Stimulated activated memory B cell treated with anti-CD40 and anti-IgM and Interleukin-4, amounts not matched to agents 10 μg/mL and 1 μg/mL and 100 μg/mL, for 72 hours (primary cell): ENCODE measurements around the gene TNFSF15.

Experiments used
- ATAC-seq: fragments of 150-1000 bp; cut with Tn5 transposase; 2 replicates; pipeline ENCODE4 v1.10.0; 2021
- H3K27ac Mint-ChIP-seq: one replicate; pipeline ENCODE4 v1.8.0; 2022; ENCODE audit warnings: mild to moderate bottlenecking, mixed read lengths
- H3K27me3 Mint-ChIP-seq: one replicate; pipeline ENCODE4 v1.8.0; 2022; ENCODE audit warnings: mixed read lengths
- H3K36me3 Mint-ChIP-seq: one replicate; pipeline ENCODE4 v1.8.0; 2022; ENCODE audit warnings: mixed read lengths
- H3K4me1 Mint-ChIP-seq: one replicate; pipeline ENCODE4 v1.8.0; 2022; ENCODE audit warnings: mixed read lengths
- H3K4me3 Mint-ChIP-seq: one replicate; pipeline ENCODE4 v1.8.0; 2022; ENCODE audit warnings: mild to moderate bottlenecking, moderate library complexity, mixed read lengths
- H3K9me3 Mint-ChIP-seq: one replicate; pipeline ENCODE4 v1.8.0; 2022; ENCODE audit warnings: mixed read lengths

TNFSF15 gene

GRCh38 chr9:114805670-114806525 is at the start of gene TNFSF15:
TSS of gene TNFSF15 (minus strand) at chr9:114806039. CDS start at chr9:114806012, 27 bp downstream.
- Mint-ChIP-seq H3K4me3 (peak within 1 kb of the TSS; percentile 55), H3K4me1 (peaks cover 47% of the 10 kb centered on the region), H3K36me3 (no peaks in the 10 kb centered on the region), H3K9me3 (no peaks in the 10 kb centered on the region), H3K27ac (peak within 1 kb of the TSS; percentile 33), H3K27me3 (no peaks in the 10 kb centered on the region)
- peak; percentile 90 for ATAC-seq

GRCh38 chr9:114855488-114855887 is 49.6 kb upstream of the TNFSF15 start:
- H3K36me3 Mint-ChIP-seq = no peaks in the 10 kb centered on the region
- no peaks in the 10 kb centered on the region for H3K27me3 Mint-ChIP-seq
- H3K9me3 Mint-ChIP-seq = no peaks in the 10 kb centered on the region
- no peak overlapping the region for H3K27ac Mint-ChIP-seq
- no peak overlapping the region for H3K4me3 Mint-ChIP-seq
- H3K4me1 Mint-ChIP-seq = no peaks in the 10 kb centered on the region
- no peak for ATAC-seq

GRCh38 chr9:114854736-114855355 is 49.0 kb upstream of the TNFSF15 start:
- no peak overlapping the region for H3K4me3 Mint-ChIP-seq
- H3K36me3 Mint-ChIP-seq = no peaks in the 10 kb centered on the region
- H3K4me1 Mint-ChIP-seq = no peaks in the 10 kb centered on the region
- H3K27ac Mint-ChIP-seq = no peak overlapping the region
- no peak for ATAC-seq
- no peaks in the 10 kb centered on the region for H3K27me3 Mint-ChIP-seq
- no peaks in the 10 kb centered on the region for H3K9me3 Mint-ChIP-seq

GRCh38 chr9:114853071-114853855 is 47.4 kb upstream of the TNFSF15 start:
- Mint-ChIP-seq H3K9me3 (no peaks in the 10 kb centered on the region), H3K4me3 (no peak overlapping the region), H3K36me3 (no peaks in the 10 kb centered on the region), H3K27ac (no peak overlapping the region), H3K27me3 (no peaks in the 10 kb centered on the region), H3K4me1 (no peaks in the 10 kb centered on the region)
- no peak for ATAC-seq

GRCh38 chr9:114852050-114852594 is 46.3 kb upstream of the TNFSF15 start:
- no peaks in the 10 kb centered on the region for H3K36me3 Mint-ChIP-seq
- no peak overlapping the region for H3K27ac Mint-ChIP-seq
- no peak for ATAC-seq
- no peak overlapping the region for H3K4me3 Mint-ChIP-seq
- H3K9me3 Mint-ChIP-seq = no peaks in the 10 kb centered on the region
- no peaks in the 10 kb centered on the region for H3K4me1 Mint-ChIP-seq
- H3K27me3 Mint-ChIP-seq = no peaks in the 10 kb centered on the region

- Mint-ChIP-seq H3K4me1 (no peaks in the 10 kb centered on the region), H3K36me3 (no peaks in the 10 kb centered on the region), H3K4me3 (no peak overlapping the region), H3K27me3 (no peaks in the 10 kb centered on the region), H3K27ac (no peak overlapping the region), H3K9me3 (no peaks in the 10 kb centered on the region)
- ATAC-seq = no peak
Observed at GRCh38 chr9:114851306-114851705, 45.5 kb upstream of the TNFSF15 start.

- Mint-ChIP-seq H3K4me3 (no peak overlapping the region), H3K4me1 (no peaks in the 10 kb centered on the region), H3K9me3 (no peaks in the 10 kb centered on the region), H3K27ac (no peak overlapping the region), H3K36me3 (no peaks in the 10 kb centered on the region), H3K27me3 (no peaks in the 10 kb centered on the region)
- ATAC-seq = no peak
Observed at GRCh38 chr9:114850871-114851270, 45.0 kb upstream of the TNFSF15 start.

GRCh38 chr9:114849450-114849849 is 43.6 kb upstream of the TNFSF15 start:
- Mint-ChIP-seq H3K9me3 (no peaks in the 10 kb centered on the region), H3K36me3 (no peaks in the 10 kb centered on the region), H3K4me3 (no peak overlapping the region), H3K27me3 (no peaks in the 10 kb centered on the region), H3K27ac (no peak overlapping the region), H3K4me1 (no peaks in the 10 kb centered on the region)
- no peak for ATAC-seq

GRCh38 chr9:114847492-114848417 is 41.9 kb upstream of the TNFSF15 start:
- Mint-ChIP-seq H3K9me3 (no peaks in the 10 kb centered on the region), H3K27me3 (no peaks in the 10 kb centered on the region), H3K4me3 (no peak overlapping the region), H3K36me3 (no peaks in the 10 kb centered on the region), H3K27ac (no peak overlapping the region), H3K4me1 (no peaks in the 10 kb centered on the region)
- no peak for ATAC-seq

- Mint-ChIP-seq H3K4me3 (no peak overlapping the region), H3K27ac (no peak overlapping the region), H3K27me3 (peaks cover 5% of the 10 kb centered on the region), H3K9me3 (no peaks in the 10 kb centered on the region), H3K36me3 (no peaks in the 10 kb centered on the region), H3K4me1 (no peaks in the 10 kb centered on the region)
- ATAC-seq = no peak
Observed at GRCh38 chr9:114845373-114845772, 39.5 kb upstream of the TNFSF15 start.

GRCh38 chr9:114844766-114845165 is 38.9 kb upstream of the TNFSF15 start:
- no peak for ATAC-seq
- H3K27me3 Mint-ChIP-seq = peaks cover 11% of the 10 kb centered on the region
- H3K36me3 Mint-ChIP-seq = no peaks in the 10 kb centered on the region

GRCh38 chr9:114837923-114838322 is 32.1 kb upstream of the TNFSF15 start:
- H3K4me3 Mint-ChIP-seq = no peak overlapping the region
- ATAC-seq = no peak

More at GRCh38 chr9:114844766-114845165, 38.9 kb upstream of the TNFSF15 start:
- Mint-ChIP-seq H3K9me3 (no peaks in the 10 kb centered on the region), H3K27ac (no peak overlapping the region), H3K4me3 (no peak overlapping the region), H3K4me1 (peaks cover 3% of the 10 kb centered on the region)

GRCh38 chr9:114836769-114837168 is 30.9 kb upstream of the TNFSF15 start:
- Mint-ChIP-seq H3K4me3 (no peak overlapping the region), H3K27ac (no peak overlapping the region), H3K4me1 (peaks cover 6% of the 10 kb centered on the region)

More at GRCh38 chr9:114837923-114838322, 32.1 kb upstream of the TNFSF15 start:
- H3K36me3 Mint-ChIP-seq = no peaks in the 10 kb centered on the region
- H3K4me1 Mint-ChIP-seq = peaks cover 6% of the 10 kb centered on the region
- peaks cover 16% of the 10 kb centered on the region for H3K27me3 Mint-ChIP-seq
- H3K9me3 Mint-ChIP-seq = no peaks in the 10 kb centered on the region
- H3K27ac Mint-ChIP-seq = no peak overlapping the region

GRCh38 chr9:114834386-114834785 is 28.5 kb upstream of the TNFSF15 start:
- Mint-ChIP-seq H3K27me3 (peaks cover 20% of the 10 kb centered on the region), H3K4me1 (no peaks in the 10 kb centered on the region), H3K9me3 (no peaks in the 10 kb centered on the region), H3K27ac (no peak overlapping the region), H3K36me3 (no peaks in the 10 kb centered on the region), H3K4me3 (no peak overlapping the region)
- ATAC-seq = no peak

More at GRCh38 chr9:114836769-114837168, 30.9 kb upstream of the TNFSF15 start:
- Mint-ChIP-seq H3K36me3 (no peaks in the 10 kb centered on the region), H3K27me3 (peaks cover 28% of the 10 kb centered on the region), H3K9me3 (no peaks in the 10 kb centered on the region)
- no peak for ATAC-seq
